ENCODE measurements around the gene DAZAP1. TPM values are rescaled to one million over a fixed set of nuclear protein-coding genes. Genes with fewer than 3 reads are reported as not detected.

Gene DAZAP1
- total RNA-seq, 1 experiment from 2014 or later, result 246 TPM

- no TSS peak for BruUV-seq (replicated peaks)
- no peaks in the 10 kb centered on the region for H3K9me3 Mint-ChIP-seq (ENCODE audit: unreplicated experiment)
- no peak overlapping the region for H3K4me3 Mint-ChIP-seq (ENCODE audit: unreplicated experiment)
- H3K36me3 Mint-ChIP-seq (ENCODE audit: insufficient read depth, unreplicated experiment), result peaks cover 33% of the 10 kb centered on the region
- no peak for TF ChIP-seq CTCF (IDR thresholded peaks at IDR 0.05; ENCODE audit: unreplicated experiment)
- DNase-seq (ENCODE audit: unreplicated experiment), result no peak
- POLR2A ChIA-PET, result interaction anchor here (1.5 kb wide), 1 partner anchor 8 kb away, joined by 4 read pairs; no protein-coding TSS in a partner anchor
- CTCF ChIA-PET, result no interaction called here
- intact Hi-C loops (cut with micrococcal nuclease), result no loop called here
- no peak overlapping the region for H3K27ac Mint-ChIP-seq (ENCODE audit: low read depth, unreplicated experiment)
- H3K4me1 Mint-ChIP-seq (ENCODE audit: insufficient read depth, unreplicated experiment), result no peaks in the 10 kb centered on the region
- no peaks in the 10 kb centered on the region for H3K27me3 Mint-ChIP-seq (ENCODE audit: insufficient read depth, unreplicated experiment)
Observed at GRCh38 chr19:1394252-1395193, 12.9 kb upstream of the DAZAP1 start.

GRCh38 chr19:1395194-1396018, 12.0 kb upstream of the DAZAP1 start:
- no peak for TF ChIP-seq CTCF (IDR thresholded peaks at IDR 0.05; ENCODE audit: unreplicated experiment)
- no peak overlapping the region for H3K27ac Mint-ChIP-seq (ENCODE audit: low read depth, unreplicated experiment)
- ChIA-PET CTCF (no interaction called here), POLR2A (interaction anchor here (0.7 to 1.5 kb wide), 2 partner anchors 8 to 52 kb away, joined by 3 to 4 read pairs; no protein-coding TSS in a partner anchor)
- no TSS peak for BruUV-seq (replicated peaks)
- no peaks in the 10 kb centered on the region for H3K27me3 Mint-ChIP-seq (ENCODE audit: insufficient read depth, unreplicated experiment)
- no peak overlapping the region for H3K4me3 Mint-ChIP-seq (ENCODE audit: unreplicated experiment)
- no peak for DNase-seq (ENCODE audit: unreplicated experiment)
- no peaks in the 10 kb centered on the region for H3K4me1 Mint-ChIP-seq (ENCODE audit: insufficient read depth, unreplicated experiment)
- no peaks in the 10 kb centered on the region for H3K9me3 Mint-ChIP-seq (ENCODE audit: unreplicated experiment)
- peaks cover 28% of the 10 kb centered on the region for H3K36me3 Mint-ChIP-seq (ENCODE audit: insufficient read depth, unreplicated experiment)
- intact Hi-C loops (cut with micrococcal nuclease), result no loop called here

GRCh38 chr19:1396019-1396767, 11.2 kb upstream of the DAZAP1 start:
- ChIA-PET CTCF (no interaction called here), POLR2A (interaction anchor here (0.7 kb wide), 1 partner anchor 51 kb away, joined by 3 read pairs; no protein-coding TSS in a partner anchor)
- Mint-ChIP-seq H3K36me3 (ENCODE audit: insufficient read depth, unreplicated experiment) (peaks cover 21% of the 10 kb centered on the region), H3K9me3 (ENCODE audit: unreplicated experiment) (no peaks in the 10 kb centered on the region), H3K4me3 (ENCODE audit: unreplicated experiment) (no peak overlapping the region), H3K4me1 (ENCODE audit: insufficient read depth, unreplicated experiment) (no peaks in the 10 kb centered on the region), H3K27ac (ENCODE audit: low read depth, unreplicated experiment) (no peak overlapping the region), H3K27me3 (ENCODE audit: insufficient read depth, unreplicated experiment) (no peaks in the 10 kb centered on the region)
- no peak for DNase-seq (ENCODE audit: unreplicated experiment)
- intact Hi-C loops (cut with micrococcal nuclease), result no loop called here
- no peak for TF ChIP-seq CTCF (IDR thresholded peaks at IDR 0.05; ENCODE audit: unreplicated experiment)
- no TSS peak for BruUV-seq (replicated peaks)
